ENCODE results near the gene C1QL3.

C1QL3 gene

DNA sequence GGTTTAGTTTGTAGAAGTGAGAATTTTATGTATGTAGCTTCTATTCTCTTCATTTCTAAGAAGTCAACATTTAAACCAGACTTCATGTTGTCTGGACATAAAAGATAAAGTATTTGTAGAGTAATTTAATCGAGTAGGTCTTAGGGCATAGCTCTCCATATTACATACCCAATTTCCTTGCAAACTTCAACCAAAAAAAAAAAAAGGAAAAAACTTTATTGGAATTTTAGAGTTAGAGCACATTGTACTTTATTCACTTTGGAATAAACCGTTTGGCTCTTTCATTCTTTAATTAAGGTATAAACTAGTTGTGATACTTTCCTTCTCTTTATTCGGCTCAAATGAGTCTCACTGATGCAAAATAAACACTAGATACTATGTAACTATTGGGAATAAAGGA lies 48.9 kb downstream of the C1QL3 start:
- TF ChIP-seq ZFX (IDR thresholded peaks at IDR 0.05) = no peak
- TF ChIP-seq, protein P1, sequence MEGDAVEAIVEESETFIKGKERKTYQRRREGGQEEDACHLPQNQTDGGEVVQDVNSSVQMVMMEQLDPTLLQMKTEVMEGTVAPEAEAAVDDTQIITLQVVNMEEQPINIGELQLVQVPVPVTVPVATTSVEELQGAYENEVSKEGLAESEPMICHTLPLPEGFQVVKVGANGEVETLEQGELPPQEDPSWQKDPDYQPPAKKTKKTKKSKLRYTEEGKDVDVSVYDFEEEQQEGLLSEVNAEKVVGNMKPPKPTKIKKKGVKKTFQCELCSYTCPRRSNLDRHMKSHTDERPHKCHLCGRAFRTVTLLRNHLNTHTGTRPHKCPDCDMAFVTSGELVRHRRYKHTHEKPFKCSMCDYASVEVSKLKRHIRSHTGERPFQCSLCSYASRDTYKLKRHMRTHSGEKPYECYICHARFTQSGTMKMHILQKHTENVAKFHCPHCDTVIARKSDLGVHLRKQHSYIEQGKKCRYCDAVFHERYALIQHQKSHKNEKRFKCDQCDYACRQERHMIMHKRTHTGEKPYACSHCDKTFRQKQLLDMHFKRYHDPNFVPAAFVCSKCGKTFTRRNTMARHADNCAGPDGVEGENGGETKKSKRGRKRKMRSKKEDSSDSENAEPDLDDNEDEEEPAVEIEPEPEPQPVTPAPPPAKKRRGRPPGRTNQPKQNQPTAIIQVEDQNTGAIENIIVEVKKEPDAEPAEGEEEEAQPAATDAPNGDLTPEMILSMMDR (conservative IDR thresholded peaks at IDR 0.05) = no peak

DNA sequence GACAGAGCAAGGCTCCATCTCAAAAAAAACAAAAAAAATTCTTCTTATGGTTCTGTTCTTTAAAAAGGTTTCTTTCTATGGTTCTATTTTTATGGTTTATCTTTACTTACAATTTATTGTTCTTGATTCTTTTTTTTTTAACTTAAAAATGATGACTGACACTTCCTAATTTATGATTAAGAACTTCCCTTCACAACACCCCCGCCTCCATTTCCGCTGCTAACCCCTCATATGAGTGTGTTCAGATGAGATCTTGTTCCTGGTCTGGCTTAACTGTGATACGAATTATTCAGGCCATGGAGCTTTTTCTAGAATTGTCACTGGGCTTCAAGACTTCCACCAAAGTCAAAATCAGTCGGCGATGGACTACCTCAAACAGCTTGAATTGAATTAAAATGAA lies 50.9 kb downstream of the C1QL3 start:
- no peak overlapping the region for H3K27ac ChIP-seq
- TF ChIP-seq, protein P1 (conservative IDR thresholded peaks at IDR 0.05) = no peak
- no peak for TF ChIP-seq ZFX (IDR thresholded peaks at IDR 0.05)

More for the DNA sequence above, 48.9 kb downstream of the C1QL3 start:
- no peak overlapping the region for H3K27ac ChIP-seq

DNA sequence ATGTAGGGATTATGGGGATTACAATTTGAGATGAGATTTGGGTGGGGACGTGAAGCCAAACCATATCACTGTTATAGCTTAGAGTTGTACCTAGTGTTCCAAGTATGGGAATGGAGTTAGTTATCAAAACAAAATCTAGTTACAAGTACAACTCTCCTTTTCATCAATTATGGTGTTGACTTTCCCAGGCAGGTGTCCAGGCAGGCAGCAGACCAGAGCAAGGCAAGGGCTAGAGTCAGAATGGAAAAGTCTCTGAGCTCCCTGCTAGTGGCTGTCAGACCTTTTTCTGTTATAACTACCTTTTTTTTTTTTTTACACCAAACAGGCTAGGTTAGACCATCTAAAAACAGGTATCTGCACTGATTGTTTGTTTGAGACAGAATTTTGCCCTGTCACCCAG lies 55.7 kb downstream of the C1QL3 start:
- no peak overlapping the region for H3K27ac ChIP-seq
- TF ChIP-seq, protein P1 (conservative IDR thresholded peaks at IDR 0.05) = no peak
- TF ChIP-seq ZFX (IDR thresholded peaks at IDR 0.05) = no peak
